Thyroid gland (tissue), 4 donors: Measurements from ENCODE around the gene CAMTA1. TPM values are rescaled to one million over a fixed set of nuclear protein-coding genes. Genes with fewer than 3 reads are reported as not detected.

Experiments used
- DNase-seq, 2 donors: peaks; one replicate each; pipeline ENCODE4 v3.0.0-alpha.2; 2019
- H3K27ac ChIP-seq, 3 donors: fragments of 200-600 bp; sonication (generic); 1 replicate in 2 of 3; 2 replicates in 1 of 3; pipeline ENCODE4 v1.5.1; 2016 to 2019; ENCODE audit warnings: mild to moderate bottlenecking in 1 of 3, moderate library complexity in 1 of 3
- H3K27me3 ChIP-seq: fragments of 200-600 bp; sonication (generic); one replicate; pipeline ENCODE4 v1.5.1; 2019
- H3K36me3 ChIP-seq, 2 donors: fragments of 200-600 bp; sonication (generic); one replicate each; pipeline ENCODE4 v1.5.1; 2016 to 2019
- H3K4me1 ChIP-seq, 2 donors: fragments of 200-600 bp; sonication (generic); one replicate each; pipeline ENCODE4 v1.5.1; 2017 to 2019
- H3K4me3 ChIP-seq, 3 donors: fragments of 200-600 bp; sonication (generic); replicated peaks in 1 of 3; 1 replicate in 2 of 3; 2 replicates in 1 of 3; pipeline ENCODE4 v1.5.1; 2016; ENCODE audit warnings: mild to moderate bottlenecking in 1 of 3
- H3K9me3 ChIP-seq: fragments of 200-600 bp; sonication (generic); one replicate; pipeline ENCODE4 v1.5.1; 2017
- POLR2A ChIP-seq, 2 donors: fragments of 450-650 bp; IDR thresholded peaks; one replicate each; pipeline ENCODE4 v1.6.1; 2017; ENCODE audit warnings: antibody characterized with exemption in 2 of 2, mild to moderate bottlenecking in 2 of 2, moderate library complexity in 1 of 2
- WGBS, 2 donors: methylation state at CpG; one replicate each; pipeline ENCODE4 v1.1.5; 2017; 5-methylcytosine and 5-hydroxymethylcytosine counted together
- intact Hi-C: fragments of 100-400 bp; cut with DNase I; formaldehyde crosslinking; loops from one replicate; pipeline ENCODE4 v1.15.1; 2023
- total RNA-seq, 4 donors: library from RNA; depleted of rRNA; stranded (reverse); fragments of >200 nt; gene quantifications; one replicate each; pipeline ENCODE4 v1.2.3, GENCODE V29; 2016
- TF ChIP-seq, protein P1 (sequence below), 6 experiments: fragments of 200-600 bp in 3 of 6; fragments of 450-650 bp in 3 of 6; sonication (generic) in 3 of 6; IDR thresholded peaks; one replicate each; pipeline ENCODE4 v1.5.1; 2016 to 2019; ENCODE audit warnings: antibody characterized with exemption in 6 of 6, mild to moderate bottlenecking in 2 of 6, inconsistent platforms in 1 of 6, moderate library complexity in 1 of 6

Gene CAMTA1
- total RNA-seq, 4 donors from 2014 or later, result 63.9 to 124 (median 101) TPM

DNA sequence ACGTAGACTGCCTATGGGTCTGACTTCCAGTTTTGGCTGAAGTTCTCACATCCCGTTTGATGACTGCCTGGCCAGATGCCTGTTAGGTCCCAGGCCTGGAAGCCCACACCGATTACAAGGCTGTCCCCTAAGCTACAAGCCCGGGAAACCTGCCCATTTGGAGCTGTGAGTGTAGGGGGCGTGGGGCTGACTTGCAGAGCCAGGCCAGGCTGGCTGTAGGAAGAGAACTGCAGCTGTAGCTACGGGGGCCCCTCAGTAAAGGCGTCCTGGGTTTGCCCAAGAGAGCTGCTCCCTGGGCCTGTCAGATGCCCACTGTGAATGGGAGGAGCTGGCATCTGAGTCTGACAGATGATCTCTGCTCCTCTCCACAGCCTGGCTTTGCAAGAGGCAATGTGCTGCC lies 199.7 kb downstream of the CAMTA1 start:
- intact Hi-C loops, result no loop called here
- H3K9me3 ChIP-seq, result no peaks in the 10 kb centered on the region

DNA sequence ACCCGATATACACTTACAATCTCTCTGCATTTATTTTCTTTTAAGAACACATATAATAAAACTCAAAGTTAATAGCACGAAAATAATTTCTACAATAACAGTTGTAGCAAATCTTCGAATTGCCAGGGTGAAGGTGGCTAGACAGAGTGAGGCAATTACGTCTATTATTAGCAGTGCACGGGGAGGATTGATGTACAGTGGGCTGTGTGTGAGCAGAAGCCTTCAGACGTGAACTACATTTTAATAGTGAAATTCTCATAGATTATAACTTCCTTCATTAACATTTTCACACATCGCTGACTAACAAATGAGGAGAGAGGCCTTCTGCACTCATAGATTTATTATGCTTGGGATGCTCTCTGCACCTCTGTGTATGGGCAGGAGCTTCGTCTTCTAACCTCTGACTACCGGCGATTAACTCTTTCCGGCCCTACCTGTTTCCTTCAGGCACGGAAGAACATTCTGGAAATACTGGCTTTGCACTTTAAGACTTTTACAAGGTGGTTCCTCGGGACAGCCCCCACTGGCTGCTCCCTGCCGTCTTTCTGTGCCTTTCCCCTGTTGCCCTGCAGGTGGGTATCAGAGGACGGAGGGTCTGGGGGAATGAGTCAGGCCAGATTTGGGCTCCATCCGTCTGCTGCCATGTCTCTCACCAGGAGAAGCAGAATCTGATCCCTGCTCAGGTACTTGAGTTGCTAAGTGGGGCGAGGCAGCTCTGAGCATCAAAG lies 200.5 kb downstream of the CAMTA1 start:
- H3K4me1 ChIP-seq, result no peaks in the 10 kb centered on the region
- H3K9me3 ChIP-seq, result no peaks in the 10 kb centered on the region
- no peak overlapping the region for H3K27ac ChIP-seq
- no peak overlapping the region for H3K4me3 ChIP-seq
- WGBS, 2 donors, result 72 to 73% methylated on average over 17 of the region's 17 CpGs
- H3K36me3 ChIP-seq, result no peaks in the 10 kb centered on the region
- no peaks in the 10 kb centered on the region for H3K27me3 ChIP-seq
- no peak for DNase-seq
- intact Hi-C loops, result no loop called here
- TF ChIP-seq POLR2A (IDR thresholded peaks at IDR 0.05), result no peak
- TF ChIP-seq, protein P1, sequence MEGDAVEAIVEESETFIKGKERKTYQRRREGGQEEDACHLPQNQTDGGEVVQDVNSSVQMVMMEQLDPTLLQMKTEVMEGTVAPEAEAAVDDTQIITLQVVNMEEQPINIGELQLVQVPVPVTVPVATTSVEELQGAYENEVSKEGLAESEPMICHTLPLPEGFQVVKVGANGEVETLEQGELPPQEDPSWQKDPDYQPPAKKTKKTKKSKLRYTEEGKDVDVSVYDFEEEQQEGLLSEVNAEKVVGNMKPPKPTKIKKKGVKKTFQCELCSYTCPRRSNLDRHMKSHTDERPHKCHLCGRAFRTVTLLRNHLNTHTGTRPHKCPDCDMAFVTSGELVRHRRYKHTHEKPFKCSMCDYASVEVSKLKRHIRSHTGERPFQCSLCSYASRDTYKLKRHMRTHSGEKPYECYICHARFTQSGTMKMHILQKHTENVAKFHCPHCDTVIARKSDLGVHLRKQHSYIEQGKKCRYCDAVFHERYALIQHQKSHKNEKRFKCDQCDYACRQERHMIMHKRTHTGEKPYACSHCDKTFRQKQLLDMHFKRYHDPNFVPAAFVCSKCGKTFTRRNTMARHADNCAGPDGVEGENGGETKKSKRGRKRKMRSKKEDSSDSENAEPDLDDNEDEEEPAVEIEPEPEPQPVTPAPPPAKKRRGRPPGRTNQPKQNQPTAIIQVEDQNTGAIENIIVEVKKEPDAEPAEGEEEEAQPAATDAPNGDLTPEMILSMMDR (IDR thresholded peaks at IDR 0.05), result no peak

More for the DNA sequence above, 199.7 kb downstream of the CAMTA1 start:
- 39 to 69% methylated on average over 5 to 6 of the region's 7 CpGs for WGBS, 2 donors
- H3K4me3 ChIP-seq, result no peak overlapping the region
- no peaks in the 10 kb centered on the region for H3K4me1 ChIP-seq
- H3K36me3 ChIP-seq, result no peaks in the 10 kb centered on the region
- no peak for TF ChIP-seq POLR2A (IDR thresholded peaks at IDR 0.05)
- TF ChIP-seq, protein P1 (IDR thresholded peaks at IDR 0.05), result no peak
- no peak overlapping the region for H3K27ac ChIP-seq
- DNase-seq, result no peak
- no peaks in the 10 kb centered on the region for H3K27me3 ChIP-seq

DNA sequence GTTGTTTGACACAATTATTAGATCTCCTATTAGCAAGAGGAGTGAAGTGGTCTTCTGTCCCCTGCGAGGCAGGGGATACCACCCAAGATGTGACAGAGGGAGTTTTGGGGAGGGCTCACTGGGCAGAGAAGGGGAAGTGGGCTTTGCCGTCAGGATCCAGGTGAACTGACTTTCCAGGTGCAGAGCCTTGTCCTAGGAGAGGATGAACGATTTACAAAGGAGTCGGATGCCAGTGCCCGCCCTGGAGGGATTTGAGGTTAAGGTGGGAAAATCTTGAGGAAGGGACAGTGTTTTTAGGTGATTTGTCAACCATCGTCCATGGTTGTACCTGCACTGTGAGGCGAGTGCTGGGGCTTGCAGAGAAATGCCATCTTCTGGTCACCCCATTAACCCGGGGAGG lies 201.0 kb downstream of the CAMTA1 start:
- intact Hi-C loops, result no loop called here
- H3K27me3 ChIP-seq, result no peaks in the 10 kb centered on the region
- no peak for TF ChIP-seq POLR2A (IDR thresholded peaks at IDR 0.05)
- TF ChIP-seq, protein P1 (IDR thresholded peaks at IDR 0.05), result no peak
- DNase-seq, result no peak
- no peaks in the 10 kb centered on the region for H3K4me1 ChIP-seq
- WGBS, 2 donors, result 75 to 85% methylated on average over 8 of the region's 8 CpGs
- no peaks in the 10 kb centered on the region for H3K9me3 ChIP-seq
- H3K27ac ChIP-seq, result no peak overlapping the region
- H3K36me3 ChIP-seq, result no peaks in the 10 kb centered on the region
- no peak overlapping the region for H3K4me3 ChIP-seq

DNA sequence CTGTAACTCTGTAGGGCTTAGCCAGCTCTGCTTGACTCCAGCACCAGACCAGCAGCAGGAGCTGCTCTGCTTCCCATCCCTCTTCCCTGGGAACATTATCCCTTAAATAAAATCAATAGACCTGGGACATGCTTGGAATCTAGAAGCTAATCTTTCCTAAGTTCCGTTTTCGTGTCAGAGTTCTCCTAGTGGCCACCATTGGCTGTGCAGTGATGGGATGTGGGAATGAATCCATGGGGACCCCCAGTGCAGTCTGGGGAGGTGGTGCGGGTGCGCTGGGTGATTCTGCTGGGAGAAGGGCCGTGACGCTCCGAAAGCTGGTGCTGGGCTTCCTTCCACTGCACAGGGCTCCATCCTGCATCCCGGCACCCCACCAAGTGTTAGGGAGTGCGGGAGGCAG lies 202.7 kb downstream of the CAMTA1 start:
- 83 to 88% methylated on average over 6 to 9 of the region's 9 CpGs for WGBS, 2 donors
- no peaks in the 10 kb centered on the region for H3K4me1 ChIP-seq
- no peak overlapping the region for H3K27ac ChIP-seq
- H3K4me3 ChIP-seq, result no peak overlapping the region
- no peak for DNase-seq
- H3K27me3 ChIP-seq, result no peaks in the 10 kb centered on the region
- intact Hi-C loops, result no loop called here
- H3K9me3 ChIP-seq, result no peaks in the 10 kb centered on the region
- TF ChIP-seq, protein P1 (IDR thresholded peaks at IDR 0.05), result no peak
- no peak for TF ChIP-seq POLR2A (IDR thresholded peaks at IDR 0.05)
- no peaks in the 10 kb centered on the region for H3K36me3 ChIP-seq

DNA sequence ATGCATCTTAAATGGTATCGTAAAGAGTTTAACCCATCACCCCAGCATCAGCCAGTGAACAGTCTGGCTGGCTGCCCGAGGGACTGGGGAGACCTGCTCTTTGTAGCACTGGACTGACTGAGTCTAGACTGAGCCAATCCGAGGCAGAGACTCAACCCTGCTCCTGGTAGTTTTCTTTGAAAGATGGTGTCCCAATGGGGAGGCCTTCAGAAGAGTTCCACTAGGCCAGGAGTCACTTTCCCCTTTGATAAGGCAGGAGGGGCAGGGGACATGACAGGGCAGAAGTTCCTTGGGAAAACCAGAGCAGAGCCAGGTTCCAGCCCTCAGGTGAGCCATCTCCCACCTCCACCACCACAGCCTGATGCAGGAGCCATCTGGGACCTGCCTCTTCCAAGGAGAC lies 203.5 kb downstream of the CAMTA1 start:
- Histone ChIP-seq H3K27ac (no peak overlapping the region), H3K27me3 (no peaks in the 10 kb centered on the region), H3K9me3 (no peaks in the 10 kb centered on the region), H3K4me1 (no peaks in the 10 kb centered on the region), H3K36me3 (no peaks in the 10 kb centered on the region), H3K4me3 (no peak overlapping the region)
- intact Hi-C loops, result no loop called here
- no peak for TF ChIP-seq POLR2A (IDR thresholded peaks at IDR 0.05)
- TF ChIP-seq, protein P1 (IDR thresholded peaks at IDR 0.05), result no peak
- no peak for DNase-seq
- WGBS, 2 donors, result 40 to 41% methylated on average over 1 to 3 of the region's 3 CpGs
